Heart right ventricle (tissue), 16 donors: ENCODE data around the gene NCKAP5. TPM values are rescaled to one million over a fixed set of nuclear protein-coding genes. Genes with fewer than 3 reads are reported as not detected.

Experiments used
- ATAC-seq, 8 donors: fragments of 200-7000 bp; cut with Tn5 transposase; one replicate each; pipeline ENCODE4 v1.9.1; 2020; ENCODE audit warnings: mild to moderate bottlenecking in 8 of 8, moderate library complexity in 8 of 8, moderate number of reproducible peaks in 1 of 8
- DNase-seq, 2 donors: peaks; one replicate each; pipeline ENCODE4 v3.0.0-alpha.2; 2020
- H3K27ac ChIP-seq, 10 donors: fragments of 200-600 bp; sonication (generic) in 2 of 10; one replicate each; pipeline versions ENCODE4 v1.5.0 to v1.8.0; 2020 to 2022; ENCODE audit warnings: mild to moderate bottlenecking in 3 of 10
- H3K27me3 ChIP-seq, 7 donors: fragments of 200-600 bp; one replicate each; pipeline ENCODE4 v1.8.0; 2021 to 2022; ENCODE audit warnings: mild to moderate bottlenecking in 2 of 7
- H3K36me3 ChIP-seq, 9 donors: fragments of 200-600 bp; sonication (generic) in 1 of 9; one replicate each; pipeline versions ENCODE4 v1.5.0 to v1.8.0; 2020 to 2022; ENCODE audit warnings: mild to moderate bottlenecking in 2 of 9
- H3K4me1 ChIP-seq, 9 donors: fragments of 200-600 bp; sonication (generic) in 1 of 9; one replicate each; pipeline versions ENCODE4 v1.5.0 to v1.8.0; 2020 to 2022; ENCODE audit warnings: mild to moderate bottlenecking in 4 of 9
- H3K4me3 ChIP-seq, 10 donors: fragments of 200-600 bp; sonication (generic) in 2 of 10; one replicate each; pipeline versions ENCODE4 v1.5.0 to v1.8.0; 2020 to 2022; ENCODE audit warnings: mild to moderate bottlenecking in 7 of 10, moderate library complexity in 2 of 10
- H3K9me3 ChIP-seq, 11 donors: fragments of 200-600 bp in 10 of 11; sonication (generic) in 2 of 11; one replicate each; pipeline versions ENCODE4 v1.5.0 to v1.8.0; 2013 to 2022; ENCODE audit warnings: mild to moderate bottlenecking in 2 of 11, control low read depth in 1 of 11, moderate library complexity in 1 of 11
- CTCF ChIP-seq, 9 donors: fragments of 200-600 bp; sonication (generic) in 2 of 9; IDR thresholded peaks; one replicate each; pipeline versions ENCODE4 v1.5.0 to v1.8.0; 2021 to 2022; ENCODE audit warnings: antibody characterized with exemption in 9 of 9, mild to moderate bottlenecking in 5 of 9, moderate library complexity in 1 of 9
- WGBS, 2 donors: extraction: QIAGEN DNeasy Blood & Tissue Kit; methylation state at CpG; one replicate each; pipeline ENCODE4 v1.1.7; 2013; ENCODE audit warnings: inconsistent platforms in 1 of 2; 5-methylcytosine and 5-hydroxymethylcytosine counted together
- intact Hi-C, 10 donors: fragments of 100-400 bp; cut with DNase I; formaldehyde crosslinking; loops; one replicate each; pipeline versions ENCODE4 v1.11.1 to v1.14.2; 2022
- polyA plus RNA-seq, 2 donors: library from polyadenylated mRNA; stranded (reverse); fragments of 200-250 nt; gene quantifications; one replicate each; pipeline ENCODE4 v1.2.3, GENCODE V29; 2013
- total RNA-seq, 10 donors: library from RNA; stranded (reverse); fragmentation: NEBNext Ultra II Directional in 3 of 10; extraction: Animal tissue kit (Norgen Biotek cat#: 25700) in 3 of 10; gene quantifications; one replicate each; pipeline versions ENCODE4 v1.2.1 to v1.2.4, GENCODE V29; 2021 to 2023
- donor health status: Arrhythmogenic right ventricular cardiomyopathy.
- donor health status: ischemic (EF 13 %, LVEDD 7.1; RV severe dilation, severe dysfunction).
- donor health status: healthy with polysubstance abuse.
- donor health status: DM: no; HTN: yes; CAD: no.
- donor health status: DM: no; HTN: no; CAD: no.
- donor health status: ischemic (EF 25% LVEDD 6.9; RV normal size, moderate dysfunction).
- donor health status: ischemic (EF 25% LVEDD 5.7; RV mildly dilated, moderate dysfunction).
- donor health status: healthy.
- donor health status: DM: yes; HTN: yes; CAD: no.
- donor health status: Ischemic cardiomyopathy.
- donor health status: ischemic (EF 35%, LVEDD 5.7; RV mildly dilated, moderate dysfunction).
- donor health status: nonischemic (EF 11% LVEDD 7.7; RV severe dilation, severe dysfunction).
- donor health status: DM: yes; HTN: yes; CAD: no.
- donor health status: PGD.
- donor health status: ischemic (EF 29% LVEDD 5.4; RV normal size, mild dysfunction).
- donor health status: nonischemic (EF 23%, LVEDD 6.1; RV moderate dilation, normal function).

Gene NCKAP5
- total and polyA plus RNA-seq, 12 donors = 0.57 to 11.7 (median 6.2) TPM

- H3K36me3 ChIP-seq = no peaks in the 10 kb centered on the region
- WGBS, 2 donors = 96 to 98% methylated on average over 2 of the region's 2 CpGs
- intact Hi-C loops = no loop called here
- no peak for DNase-seq
- no peaks in the 10 kb centered on the region for H3K27me3 ChIP-seq
- no peak for ATAC-seq
- H3K4me1 ChIP-seq = no peaks in the 10 kb centered on the region
- no peak overlapping the region for H3K4me3 ChIP-seq
- TF ChIP-seq CTCF (IDR thresholded peaks at IDR 0.05) = no peak
- H3K9me3 ChIP-seq = peaks cover 0 to 12% (median 0%) of the 10 kb centered on the region in 11 donors
- no peak overlapping the region for H3K27ac ChIP-seq
These were observed 813.3 kb downstream of the NCKAP5 start for GRCh38 chr2:132754867-132755472.

GRCh38 chr2:132754392-132754791 lies 813.9 kb downstream of the NCKAP5 start:
- DNase-seq = no peak
- Histone ChIP-seq H3K4me1 (no peaks in the 10 kb centered on the region), H3K27ac (no peak overlapping the region), H3K36me3 (no peaks in the 10 kb centered on the region), H3K27me3 (no peaks in the 10 kb centered on the region), H3K4me3 (no peak overlapping the region), H3K9me3 (peaks cover 0 to 7% (median 0%) of the 10 kb centered on the region in 11 donors)
- intact Hi-C loops = no loop called here
- TF ChIP-seq CTCF (IDR thresholded peaks at IDR 0.05) = no peak
- WGBS, 2 donors = 71 to 73% methylated on average over 1 of the region's 1 CpG
- ATAC-seq = no peak

GRCh38 chr2:132752421-132753206 lies 815.6 kb downstream of the NCKAP5 start:
- Histone ChIP-seq H3K9me3 (no peaks in the 10 kb centered on the region), H3K27ac (no peak overlapping the region), H3K4me3 (no peak overlapping the region), H3K27me3 (no peaks in the 10 kb centered on the region), H3K36me3 (no peaks in the 10 kb centered on the region), H3K4me1 (no peaks in the 10 kb centered on the region)
- no peak for DNase-seq
- no peak for TF ChIP-seq CTCF (IDR thresholded peaks at IDR 0.05)
- WGBS, 2 donors = 92 to 97% methylated on average over 5 of the region's 5 CpGs
- intact Hi-C loops = no loop called here
- no peak for ATAC-seq

- intact Hi-C loops = no loop called here
- Histone ChIP-seq H3K27me3 (no peaks in the 10 kb centered on the region), H3K9me3 (no peaks in the 10 kb centered on the region), H3K27ac (no peak overlapping the region), H3K4me3 (no peak overlapping the region), H3K4me1 (no peaks in the 10 kb centered on the region), H3K36me3 (no peaks in the 10 kb centered on the region)
- no peak for TF ChIP-seq CTCF (IDR thresholded peaks at IDR 0.05)
- ATAC-seq (no peak), DNase-seq (no peak)
These were observed 816.4 kb downstream of the NCKAP5 start for GRCh38 chr2:132751836-132752235.
